Endothelial cell of umbilical vein (primary cell): ENCODE measurements around the gene CTLA4.

Experiments used
- CTCF ChIP-seq, 2 donors: IDR thresholded peaks; 1 replicate in 1 of 2; 2 replicates in 1 of 2; pipeline ENCODE4 v1.5.1; 2011; ENCODE audit warnings: low read length in 2 of 2, mild to moderate bottlenecking in 2 of 2, moderate library complexity in 2 of 2, control low read depth in 1 of 2, inconsistent platforms in 1 of 2, low read depth in 1 of 2; ENCODE audit not compliant: insufficient read depth in 1 of 2; ENCODE audit errors: extremely low read depth in 1 of 2
- EZH2 ChIP-seq: IDR thresholded peaks from 2 replicates; pipeline ENCODE4 v1.6.1; 2012; ENCODE audit warnings: borderline replicate concordance, low read depth, mild to moderate bottlenecking, moderate library complexity, low read length, inconsistent platforms; ENCODE audit not compliant: severe bottlenecking
- GATA2 ChIP-seq: IDR thresholded peaks from 2 replicates; pipeline ENCODE4 v1.7.0; 2011; ENCODE audit warnings: low read depth, mild to moderate bottlenecking, moderate library complexity, mixed read lengths, low read length; ENCODE audit not compliant: insufficient read length, insufficient read depth
- MAX ChIP-seq: IDR thresholded peaks from 2 replicates; pipeline ENCODE4 v1.6.1; 2011; ENCODE audit not compliant: insufficient read depth, insufficient read length
- POLR2A ChIP-seq: IDR thresholded peaks from 2 replicates; pipeline ENCODE4 v1.6.1; 2012; ENCODE audit warnings: low read depth, mild to moderate bottlenecking, control low read depth, low read length
- POLR2AphosphoS5 ChIP-seq: IDR thresholded peaks from 2 replicates; pipeline ENCODE4 v1.6.1; 2012; ENCODE audit warnings: low read depth, mild to moderate bottlenecking, control low read depth, low read length, moderate library complexity; ENCODE audit not compliant: insufficient read depth

- TF ChIP-seq POLR2A, result no peak
- no peak for TF ChIP-seq EZH2
- no peak for TF ChIP-seq CTCF (IDR thresholded peaks at IDR 0.05; ENCODE audit: extremely low read depth in 1 of 2, insufficient read depth in 1 of 2, low read depth in 1 of 2, low read length in 2 of 2)
- TF ChIP-seq MAX, result no peak
- TF ChIP-seq GATA2, result no peak
- no peak for TF ChIP-seq POLR2AphosphoS5
These were observed 8.4 kb upstream of the CTLA4 start for GRCh38 chr2:203859030-203859789.
